ENCODE data around the gene ZBTB38. TPM values are rescaled to one million over a fixed set of nuclear protein-coding genes. Genes with fewer than 3 reads are reported as not detected.

ZBTB38 gene
- total RNA-seq, 1 donor, result 267 TPM

DNA sequence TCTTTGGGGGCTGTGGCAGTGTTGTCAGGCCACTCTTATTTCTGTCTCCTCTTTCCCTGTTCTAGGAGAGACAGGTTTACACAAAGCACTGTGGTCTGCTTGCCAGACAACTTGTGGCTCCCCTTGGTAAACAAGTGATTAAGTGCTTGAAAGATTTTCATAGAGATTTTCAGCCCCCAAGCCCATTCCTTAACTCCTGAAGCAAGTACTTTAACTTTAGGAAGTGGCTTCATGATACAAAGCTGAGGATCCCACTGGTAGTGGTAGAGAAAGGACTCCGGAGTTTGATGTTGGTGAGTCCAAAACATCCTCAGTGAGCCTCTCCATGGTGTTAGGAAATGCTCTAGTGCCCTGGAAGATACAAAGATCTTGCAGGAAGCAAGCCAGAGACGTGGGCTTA is 12.0 kb downstream of the ZBTB38 start:
- H3K4me3 ChIP-seq (ENCODE audit: low read depth, low read length), result no peak overlapping the region
- DNase-seq (ENCODE audit: low read depth), result no peak
- no peak for TF ChIP-seq CTCF (IDR thresholded peaks at IDR 0.05; ENCODE audit: insufficient read depth, low read length)

DNA sequence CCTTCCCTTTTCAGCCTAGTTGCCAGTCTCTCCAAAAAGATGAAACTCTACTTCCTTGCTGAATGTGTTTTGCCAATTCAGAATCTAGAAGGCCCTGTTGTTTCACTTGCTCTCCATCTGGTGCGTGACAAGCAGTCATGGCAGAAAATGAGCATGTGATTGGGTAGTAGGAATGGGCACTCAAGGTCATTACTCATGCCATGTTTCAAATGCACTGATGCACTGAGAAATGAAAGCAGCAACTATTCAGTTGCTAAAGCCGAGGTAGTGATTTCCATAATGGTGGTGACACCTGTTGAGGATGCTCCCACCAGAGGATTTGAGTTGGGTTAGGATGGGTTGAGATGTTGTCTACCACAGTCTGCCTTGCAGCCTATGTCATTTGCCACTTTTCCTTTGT is 12.7 kb downstream of the ZBTB38 start:
- no peak for TF ChIP-seq CTCF (IDR thresholded peaks at IDR 0.05; ENCODE audit: insufficient read depth, low read length)
- DNase-seq (ENCODE audit: low read depth), result no peak
- no peak overlapping the region for H3K4me3 ChIP-seq (ENCODE audit: low read depth, low read length)

DNA sequence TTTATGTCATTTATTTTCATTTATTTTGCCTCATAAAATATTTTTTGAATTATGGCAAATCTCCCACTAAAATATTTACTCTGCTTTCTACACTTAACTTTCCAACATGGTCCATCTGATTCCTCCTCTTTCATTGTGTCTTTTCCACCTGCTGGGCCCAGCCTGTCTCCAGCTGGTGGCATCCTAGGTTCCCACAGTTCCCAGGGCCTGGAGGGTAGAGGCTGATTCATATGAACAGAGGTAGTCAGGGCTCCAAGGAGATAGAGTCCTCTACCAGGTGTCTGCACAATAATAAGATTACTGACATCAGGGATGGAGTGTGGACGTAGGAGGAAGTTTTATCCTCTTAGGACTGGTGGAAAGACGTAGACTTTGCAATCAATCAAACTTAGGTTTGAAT is 14.3 kb downstream of the ZBTB38 start:
- DNase-seq (ENCODE audit: low read depth), result no peak
- TF ChIP-seq CTCF (IDR thresholded peaks at IDR 0.05; ENCODE audit: insufficient read depth, low read length), result no peak
- H3K4me3 ChIP-seq (ENCODE audit: low read depth, low read length), result no peak overlapping the region

DNA sequence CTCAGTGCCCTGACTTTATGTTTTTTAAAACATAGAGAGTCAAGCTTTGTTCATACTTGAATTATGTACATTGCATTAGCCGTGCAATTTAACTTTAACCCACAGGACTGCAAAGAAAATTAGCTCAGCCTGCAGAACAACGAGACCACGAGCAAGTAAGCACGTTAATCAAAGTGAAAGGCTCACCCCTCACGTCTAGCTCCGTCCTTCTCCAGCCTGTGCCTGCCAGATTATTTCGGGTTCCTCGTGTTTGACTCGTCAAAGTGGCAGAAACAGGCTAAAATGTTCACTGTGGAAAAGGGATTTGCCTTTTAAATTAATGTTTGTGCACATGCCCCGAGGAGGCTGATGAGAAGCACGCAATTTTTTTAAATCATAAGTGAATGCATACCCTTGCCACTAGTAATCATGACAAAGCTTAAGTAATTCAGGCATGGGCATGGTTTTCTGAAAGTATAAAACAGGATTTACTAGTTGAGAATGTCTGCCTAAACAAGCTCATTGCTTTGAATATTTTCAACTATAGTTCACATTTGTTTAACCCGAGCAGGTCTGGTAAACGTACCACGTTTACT is 15.3 kb downstream of the ZBTB38 start:
- peak; percentile 41 for DNase-seq (ENCODE audit: low read depth)
- peak overlapping the region; percentile 66 for H3K4me3 ChIP-seq (ENCODE audit: low read depth, low read length)
- TF ChIP-seq CTCF (IDR thresholded peaks at IDR 0.05; ENCODE audit: insufficient read depth, low read length), result no peak

GRCh38 chr3:141384157-141384556 is 15.9 kb downstream of the ZBTB38 start:
- peak overlapping the region; percentile 66 for H3K4me3 ChIP-seq (ENCODE audit: low read depth, low read length)
- DNase-seq (ENCODE audit: low read depth), result peak; percentile 40
- no peak for TF ChIP-seq CTCF (IDR thresholded peaks at IDR 0.05; ENCODE audit: insufficient read depth, low read length)

DNA sequence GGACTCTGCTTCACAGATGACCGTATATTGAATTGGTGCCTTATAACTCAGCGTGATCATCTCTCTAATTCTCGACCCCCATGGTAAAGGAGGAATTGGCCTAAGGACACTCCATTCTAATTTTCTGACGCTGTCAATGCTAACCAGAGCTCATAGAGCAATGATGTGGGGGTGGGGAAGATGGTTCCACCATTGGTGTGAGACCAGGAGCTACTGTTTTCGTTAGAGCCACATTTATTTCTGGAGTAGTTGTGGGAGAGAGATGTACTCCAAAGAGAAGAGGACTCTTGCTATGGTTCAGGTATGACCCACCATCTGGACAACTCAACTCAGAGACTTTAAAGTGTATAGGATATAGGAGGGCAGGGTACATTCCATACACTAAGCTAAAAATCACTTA is 16.3 kb downstream of the ZBTB38 start:
- H3K4me3 ChIP-seq (ENCODE audit: low read depth, low read length), result peak overlapping the region; percentile 66
- no peak for DNase-seq (ENCODE audit: low read depth)
- no peak for TF ChIP-seq CTCF (IDR thresholded peaks at IDR 0.05; ENCODE audit: insufficient read depth, low read length)
